ENCODE results near the gene FLT3LG.
A peak's percentile ranks its signal among the peaks of the same experiment; 100 is the strongest.

The FLT3LG gene

GRCh38 chr19:49488863-49489537 is 15.0 kb downstream of the FLT3LG start:
- no peak for DNase-seq (ENCODE audit: low read depth)

GRCh38 chr19:49489601-49490167 is 15.7 kb downstream of the FLT3LG start:
- no peak for DNase-seq (ENCODE audit: low read depth)

GRCh38 chr19:49490287-49491029 is 16.4 kb downstream of the FLT3LG start:
- no peak for DNase-seq (ENCODE audit: low read depth)

- no peak for DNase-seq (ENCODE audit: low read depth)
Measured at GRCh38 chr19:49491030-49491803, 17.2 kb downstream of the FLT3LG start.

- no peak for DNase-seq (ENCODE audit: low read depth)
Measured at GRCh38 chr19:49491804-49492572, 18.0 kb downstream of the FLT3LG start.

GRCh38 chr19:49492573-49493405 is 18.8 kb downstream of the FLT3LG start:
- no peak for DNase-seq (ENCODE audit: low read depth)

GRCh38 chr19:49496574-49497008 is 22.6 kb downstream of the FLT3LG start:
- no peak for DNase-seq (ENCODE audit: low read depth)

- DNase-seq (ENCODE audit: low read depth) = peak; percentile 75
Measured at GRCh38 chr19:49497047-49497788, 23.2 kb downstream of the FLT3LG start.

GRCh38 chr19:49497789-49498103 is 23.7 kb downstream of the FLT3LG start:
- DNase-seq (ENCODE audit: low read depth) = no peak

- DNase-seq (ENCODE audit: low read depth) = no peak
Measured at GRCh38 chr19:49498475-49498874, 24.5 kb downstream of the FLT3LG start.

- no peak for DNase-seq (ENCODE audit: low read depth)
Measured at GRCh38 chr19:49499030-49499670, 25.1 kb downstream of the FLT3LG start.

- DNase-seq (ENCODE audit: low read depth) = no peak
Measured at GRCh38 chr19:49502866-49503581, 29.0 kb downstream of the FLT3LG start.

- no peak for DNase-seq (ENCODE audit: low read depth)
Measured at GRCh38 chr19:49503582-49503962, 29.6 kb downstream of the FLT3LG start.

- peak; percentile 51 for DNase-seq (ENCODE audit: low read depth)
Measured at GRCh38 chr19:49506575-49507105, 32.6 kb downstream of the FLT3LG start.

GRCh38 chr19:49507803-49508494 is 33.9 kb downstream of the FLT3LG start:
- DNase-seq (ENCODE audit: low read depth) = no peak

GRCh38 chr19:49512970-49513745 is 39.1 kb downstream of the FLT3LG start:
- DNase-seq (ENCODE audit: low read depth) = no peak

GRCh38 chr19:49513746-49514118 is 39.7 kb downstream of the FLT3LG start:
- no peak for DNase-seq (ENCODE audit: low read depth)
